Iris pigment epithelial cell (primary cell): Measurements from ENCODE around the gene ACTG1.

Experiments
- DNase-seq: peaks from one replicate; pipeline ENCODE4 v3.0.0-alpha.2; 2011; ENCODE audit warnings: low read depth

ACTG1 gene

GRCh38 chr17:81512562-81513371 is at the start of gene ACTG1:
Gene ACTG1 (minus strand): TSS chr17:81512799. CDS start chr17:81512354, 445 bp downstream.
- peak; percentile 90 for DNase-seq

- peak; percentile 50 for DNase-seq
These were observed 48.9 kb upstream of the ACTG1 start for GRCh38 chr17:81561494-81561885.

- DNase-seq: no peak
These were observed 46.6 kb upstream of the ACTG1 start for GRCh38 chr17:81558941-81559806.

GRCh38 chr17:81558115-81558468 is 45.5 kb upstream of the ACTG1 start:
- DNase-seq: no peak

- DNase-seq: no peak
These were observed 44.9 kb upstream of the ACTG1 start for GRCh38 chr17:81557276-81558114.

GRCh38 chr17:81556863-81557262 is 44.3 kb upstream of the ACTG1 start:
- no peak for DNase-seq

DNA sequence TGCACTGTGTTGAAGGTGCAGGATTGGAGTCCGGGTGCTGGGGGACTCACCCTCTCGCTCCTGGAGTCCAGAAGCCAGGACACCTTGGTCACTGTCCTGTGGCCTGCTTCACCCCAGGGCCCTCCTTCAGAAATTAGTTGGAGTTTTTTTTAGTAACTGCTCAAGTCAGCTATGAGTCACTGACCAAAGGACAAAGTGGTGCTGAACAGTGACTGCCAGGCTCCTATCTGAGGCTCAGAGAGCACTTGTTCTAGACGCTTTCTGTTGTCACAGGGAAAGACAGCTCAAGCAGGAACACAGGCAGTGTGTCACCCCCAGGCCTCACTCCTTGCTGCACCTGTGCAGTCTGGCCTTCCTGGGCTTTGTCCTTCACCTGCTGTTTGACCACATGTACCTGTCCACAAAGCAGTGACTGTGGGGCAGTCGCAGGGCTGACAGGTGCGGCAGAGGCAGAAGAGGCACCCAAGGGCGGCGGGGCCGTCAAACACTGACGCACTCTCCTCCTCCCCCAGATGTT is 43.6 kb upstream of the ACTG1 start:
- no peak for DNase-seq

DNA sequence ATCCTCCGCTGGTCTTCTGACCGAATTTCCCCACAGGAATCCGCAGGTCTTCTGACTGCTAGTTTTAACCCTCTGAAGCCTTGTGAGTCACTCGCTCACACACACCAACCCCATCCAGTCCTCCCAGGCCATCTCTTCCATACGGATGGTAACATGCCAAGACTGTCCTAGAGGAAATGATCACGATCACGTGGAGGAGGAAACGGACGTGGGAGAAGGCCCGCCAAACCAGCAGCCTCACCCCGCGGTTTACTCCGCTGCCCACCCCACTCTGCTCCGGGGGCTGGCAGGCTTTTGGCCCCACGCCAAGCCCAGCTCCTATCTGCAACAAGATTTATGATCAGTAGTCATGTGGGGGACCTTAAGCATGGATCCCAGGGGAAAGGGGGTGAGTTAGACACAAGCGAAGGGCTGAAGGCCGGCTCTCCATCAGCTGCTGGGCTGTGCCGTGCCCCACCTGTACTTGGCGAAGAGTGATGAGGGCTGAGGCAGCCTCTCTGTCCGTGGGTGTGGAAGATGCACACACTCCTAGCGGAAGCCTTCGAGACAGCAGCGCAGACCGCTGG is 41.1 kb upstream of the ACTG1 start:
- peak; percentile 95 for DNase-seq

DNA sequence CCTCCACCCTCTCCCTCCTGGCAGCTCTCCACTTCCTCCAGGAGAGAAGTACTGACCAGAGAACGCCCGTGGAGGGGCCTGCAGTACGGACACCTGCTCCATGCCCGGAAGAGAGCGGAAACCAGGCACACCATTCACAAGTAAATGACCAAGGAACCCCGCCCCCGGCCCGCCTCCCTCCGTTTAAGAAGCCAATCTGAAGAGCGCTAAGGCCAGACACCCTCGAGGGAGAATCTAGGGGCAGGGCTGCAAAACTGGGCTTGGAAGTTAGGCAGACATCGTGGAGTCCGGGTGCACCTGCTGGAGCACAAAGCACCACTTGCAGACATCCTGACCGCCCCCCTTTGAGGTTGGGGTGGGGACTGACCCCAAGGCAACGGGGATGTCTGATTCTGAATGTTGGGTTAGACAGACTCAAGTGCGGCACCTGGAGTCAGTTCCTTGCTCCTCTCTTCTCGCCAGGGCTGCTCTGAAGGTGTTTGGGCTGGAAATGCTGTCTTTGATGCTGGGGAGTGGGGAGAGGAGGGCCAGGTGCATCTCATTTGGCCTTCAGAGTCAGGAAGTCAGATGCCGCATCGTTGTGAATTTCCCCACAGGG is 40.5 kb upstream of the ACTG1 start:
- peak; percentile 82 for DNase-seq

- DNase-seq: peak; percentile 81
These were observed 39.8 kb upstream of the ACTG1 start, which contains the start of gene FAAP100 for GRCh38 chr17:81552244-81553017. Gene FAAP100 (minus strand): TSS chr17:81552353. CDS start chr17:81552330, 23 bp downstream.

DNA sequence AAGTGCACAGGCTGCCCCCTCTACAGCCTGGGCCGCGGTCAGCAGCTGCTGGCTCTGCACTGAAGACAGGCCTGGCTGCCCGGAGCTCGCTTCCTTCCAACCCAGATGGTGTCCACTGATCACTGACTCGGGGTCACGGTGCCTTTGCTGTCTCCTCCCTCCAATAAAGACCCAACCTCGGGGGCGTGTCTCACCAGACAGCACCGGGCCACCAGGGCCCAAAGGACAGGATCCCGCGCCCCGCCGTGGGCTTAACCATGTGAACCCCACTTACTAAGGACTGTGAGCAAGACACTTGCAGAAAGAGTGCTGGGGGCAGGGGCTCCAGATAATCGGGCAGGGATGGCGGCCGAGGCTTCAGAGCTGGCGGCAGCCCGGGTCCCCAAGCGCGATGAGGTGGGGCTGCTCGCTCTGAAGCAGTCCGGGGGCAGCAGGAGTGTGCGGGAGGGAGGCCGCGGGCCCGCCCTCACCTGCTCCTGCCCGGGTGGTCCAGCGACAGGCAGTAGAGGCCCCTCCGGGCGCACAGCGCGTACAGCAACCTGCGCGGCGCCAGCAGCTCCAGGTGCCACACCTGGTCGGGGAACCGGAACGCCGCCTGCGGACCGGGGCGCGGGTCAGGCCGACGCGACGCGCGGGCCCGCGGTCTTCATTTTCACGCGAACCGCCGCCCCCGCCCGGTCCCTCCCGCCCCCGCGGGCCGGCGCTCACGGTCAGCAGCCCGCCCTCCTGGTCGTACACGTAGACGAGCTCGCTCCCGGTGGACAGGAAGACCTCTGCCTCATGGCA is 39.1 kb upstream of the ACTG1 start:
- DNase-seq: no peak

DNA sequence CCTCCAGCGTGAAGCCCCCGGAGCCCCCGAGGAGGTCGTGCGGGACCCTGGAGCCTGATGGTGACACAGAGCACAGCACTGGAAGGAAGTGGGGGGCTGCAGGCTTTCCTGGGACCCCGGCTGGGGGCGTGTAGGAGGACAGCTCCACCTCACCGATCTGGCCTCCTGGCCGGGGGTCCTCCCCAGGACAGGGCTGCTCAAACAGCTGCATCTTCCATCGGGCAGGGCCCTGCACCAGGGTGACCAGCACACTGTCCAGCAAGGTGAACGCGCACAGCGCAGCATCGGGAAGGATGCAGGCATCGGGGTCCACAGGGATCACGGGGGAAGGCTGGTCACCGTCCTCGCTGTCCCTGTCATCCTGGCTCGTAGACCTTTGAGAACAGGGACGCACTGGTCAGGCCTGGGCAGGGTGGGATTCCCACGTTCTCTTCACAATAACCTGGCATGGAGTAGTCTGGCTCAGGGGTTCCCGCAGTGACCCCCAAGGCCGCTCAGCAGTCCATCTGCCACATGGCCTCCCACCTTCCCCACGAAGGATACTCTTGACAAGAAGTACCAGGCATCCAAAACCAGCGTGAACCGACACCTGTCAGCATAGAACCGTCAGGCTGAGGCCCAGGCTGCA is 38.3 kb upstream of the ACTG1 start:
- no peak for DNase-seq

DNA sequence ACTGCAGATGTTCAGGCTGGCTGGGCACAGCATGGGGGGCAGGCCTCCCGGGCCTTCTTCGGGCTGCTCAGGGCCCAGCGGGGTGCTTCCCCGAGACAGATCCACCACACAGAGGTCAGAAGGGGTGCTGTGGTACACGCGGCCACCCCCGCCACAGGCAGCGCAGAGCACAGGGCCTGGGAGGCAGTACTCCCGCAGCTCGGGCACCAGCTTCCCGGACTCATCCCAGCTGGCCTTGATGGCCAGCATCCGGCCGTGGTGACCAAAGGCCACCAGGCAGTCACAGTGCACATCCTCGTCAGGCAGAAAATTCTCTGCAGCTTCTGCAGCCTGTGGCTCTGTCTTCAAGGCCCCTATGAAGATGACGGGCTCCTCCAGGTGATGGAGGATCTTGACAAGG is 37.7 kb upstream of the ACTG1 start:
- no peak for DNase-seq

DNA sequence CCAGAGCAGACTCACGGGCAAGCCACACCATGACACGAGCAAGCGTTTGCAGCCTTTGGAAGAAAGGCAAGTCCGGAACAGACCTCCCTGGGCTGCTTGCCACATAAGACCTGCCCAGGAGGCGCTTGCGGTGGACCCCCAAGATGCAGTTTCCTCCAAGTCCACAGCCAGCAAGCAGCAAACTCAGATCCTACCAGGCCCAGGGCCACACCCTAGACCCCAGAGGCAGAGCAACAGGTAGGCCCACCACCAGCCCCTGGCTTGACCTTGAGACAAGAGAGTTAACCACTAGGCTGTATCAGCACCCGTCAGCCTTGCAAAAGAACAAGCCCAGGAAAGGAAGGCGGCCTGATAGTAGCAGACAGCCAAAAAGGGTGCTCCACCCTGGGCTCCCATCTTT is 37.2 kb upstream of the ACTG1 start:
- no peak for DNase-seq

GRCh38 chr17:81549031-81549557 is 36.5 kb upstream of the ACTG1 start:
- DNase-seq: no peak

GRCh38 chr17:81547614-81547982 is 35.0 kb upstream of the ACTG1 start:
- DNase-seq: no peak

GRCh38 chr17:81546906-81547613 is 34.5 kb upstream of the ACTG1 start:
- no peak for DNase-seq
